ENCODE results near the gene ESRRG.

Gene ESRRG

GRCh38 chr1:216499581-216500272 is 223.5 kb downstream of the ESRRG start:
- Histone ChIP-seq H3K27ac (ENCODE audit: low read depth, low read length) (no peak overlapping the region), H3K9ac (ENCODE audit: low read length in 5 of 5) (no peak overlapping the region), H3K4me1 (ENCODE audit: control insufficient read depth in 5 of 5, insufficient read depth in 5 of 5, low read length in 5 of 5) (no peaks in the 10 kb centered on the region), H3K36me3 (ENCODE audit: control insufficient read depth in 5 of 5, insufficient read depth in 5 of 5, low read length in 5 of 5) (no peaks in the 10 kb centered on the region), H3K9me3 (ENCODE audit: control insufficient read depth in 5 of 5, low read length in 5 of 5) (peaks cover 0 to 1% (median 0%) of the 10 kb centered on the region in 5 donors), H3K27me3 (ENCODE audit: control insufficient read depth in 5 of 5, insufficient read depth in 4 of 5, low read length in 5 of 5) (no peaks in the 10 kb centered on the region), H3K4me3 (ENCODE audit: low read depth in 1 of 5, low read length in 5 of 5) (no peak overlapping the region)

GRCh38 chr1:216498277-216498676 is 225.0 kb downstream of the ESRRG start:
- Histone ChIP-seq H3K36me3 (ENCODE audit: control insufficient read depth in 5 of 5, insufficient read depth in 5 of 5, low read length in 5 of 5) (no peaks in the 10 kb centered on the region), H3K4me1 (ENCODE audit: control insufficient read depth in 5 of 5, insufficient read depth in 5 of 5, low read length in 5 of 5) (no peaks in the 10 kb centered on the region), H3K4me3 (ENCODE audit: low read depth in 1 of 5, low read length in 5 of 5) (no peak overlapping the region), H3K27ac (ENCODE audit: low read depth, low read length) (no peak overlapping the region), H3K9ac (ENCODE audit: low read length in 5 of 5) (no peak overlapping the region), H3K27me3 (ENCODE audit: control insufficient read depth in 5 of 5, insufficient read depth in 4 of 5, low read length in 5 of 5) (no peaks in the 10 kb centered on the region), H3K9me3 (ENCODE audit: control insufficient read depth in 5 of 5, low read length in 5 of 5) (peaks cover 0 to 3% (median 3%) of the 10 kb centered on the region in 5 donors)

- Histone ChIP-seq H3K4me1 (ENCODE audit: control insufficient read depth in 5 of 5, insufficient read depth in 5 of 5, low read length in 5 of 5) (no peaks in the 10 kb centered on the region), H3K9me3 (ENCODE audit: control insufficient read depth in 5 of 5, low read length in 5 of 5) (peaks cover 0 to 4% (median 0%) of the 10 kb centered on the region in 5 donors), H3K4me3 (ENCODE audit: low read depth in 1 of 5, low read length in 5 of 5) (no peak overlapping the region), H3K36me3 (ENCODE audit: control insufficient read depth in 5 of 5, insufficient read depth in 5 of 5, low read length in 5 of 5) (no peaks in the 10 kb centered on the region), H3K9ac (ENCODE audit: low read length in 5 of 5) (no peak overlapping the region), H3K27ac (ENCODE audit: low read depth, low read length) (no peak overlapping the region), H3K27me3 (ENCODE audit: control insufficient read depth in 5 of 5, insufficient read depth in 4 of 5, low read length in 5 of 5) (no peaks in the 10 kb centered on the region)
These were observed 238.2 kb downstream of the ESRRG start for GRCh38 chr1:216485042-216485441.

GRCh38 chr1:216483672-216484401 is 239.4 kb downstream of the ESRRG start:
- H3K9me3 ChIP-seq (ENCODE audit: control insufficient read depth in 5 of 5, low read length in 5 of 5): peaks cover 0 to 4% (median 0%) of the 10 kb centered on the region in 5 donors
- H3K4me3 ChIP-seq (ENCODE audit: low read depth in 1 of 5, low read length in 5 of 5): no peak overlapping the region
- no peaks in the 10 kb centered on the region for H3K27me3 ChIP-seq (ENCODE audit: control insufficient read depth in 5 of 5, insufficient read depth in 4 of 5, low read length in 5 of 5)
- no peak overlapping the region for H3K9ac ChIP-seq (ENCODE audit: low read length in 5 of 5)
- no peak overlapping the region for H3K27ac ChIP-seq (ENCODE audit: low read depth, low read length)
- no peaks in the 10 kb centered on the region for H3K4me1 ChIP-seq (ENCODE audit: control insufficient read depth in 5 of 5, insufficient read depth in 5 of 5, low read length in 5 of 5)
- no peaks in the 10 kb centered on the region for H3K36me3 ChIP-seq (ENCODE audit: control insufficient read depth in 5 of 5, insufficient read depth in 5 of 5, low read length in 5 of 5)

GRCh38 chr1:216482620-216483019 is 240.6 kb downstream of the ESRRG start:
- H3K27ac ChIP-seq (ENCODE audit: low read depth, low read length): no peak overlapping the region
- no peaks in the 10 kb centered on the region for H3K4me1 ChIP-seq (ENCODE audit: control insufficient read depth in 5 of 5, insufficient read depth in 5 of 5, low read length in 5 of 5)
- H3K9me3 ChIP-seq (ENCODE audit: control insufficient read depth in 5 of 5, low read length in 5 of 5): peaks cover 0 to 4% (median 0%) of the 10 kb centered on the region in 5 donors
- H3K36me3 ChIP-seq (ENCODE audit: control insufficient read depth in 5 of 5, insufficient read depth in 5 of 5, low read length in 5 of 5): no peaks in the 10 kb centered on the region
- no peaks in the 10 kb centered on the region for H3K27me3 ChIP-seq (ENCODE audit: control insufficient read depth in 5 of 5, insufficient read depth in 4 of 5, low read length in 5 of 5)
- no peak overlapping the region for H3K9ac ChIP-seq (ENCODE audit: low read length in 5 of 5)
- H3K4me3 ChIP-seq (ENCODE audit: low read depth in 1 of 5, low read length in 5 of 5): no peak overlapping the region

GRCh38 chr1:216478238-216478637 is 245.0 kb downstream of the ESRRG start:
- peaks cover 0 to 4% (median 0%) of the 10 kb centered on the region in 5 donors for H3K4me1 ChIP-seq (ENCODE audit: control insufficient read depth in 5 of 5, insufficient read depth in 5 of 5, low read length in 5 of 5)
- H3K9ac ChIP-seq (ENCODE audit: low read length in 5 of 5): no peak overlapping the region
- no peak overlapping the region for H3K4me3 ChIP-seq (ENCODE audit: low read depth in 1 of 5, low read length in 5 of 5)
- no peaks in the 10 kb centered on the region for H3K9me3 ChIP-seq (ENCODE audit: control insufficient read depth in 5 of 5, low read length in 5 of 5)
- H3K27ac ChIP-seq (ENCODE audit: low read depth, low read length): no peak overlapping the region
- H3K36me3 ChIP-seq (ENCODE audit: control insufficient read depth in 5 of 5, insufficient read depth in 5 of 5, low read length in 5 of 5): no peaks in the 10 kb centered on the region
- no peaks in the 10 kb centered on the region for H3K27me3 ChIP-seq (ENCODE audit: control insufficient read depth in 5 of 5, insufficient read depth in 4 of 5, low read length in 5 of 5)

- Histone ChIP-seq H3K27ac (ENCODE audit: low read depth, low read length) (no peak overlapping the region), H3K9ac (ENCODE audit: low read length in 5 of 5) (no peak overlapping the region), H3K36me3 (ENCODE audit: control insufficient read depth in 5 of 5, insufficient read depth in 5 of 5, low read length in 5 of 5) (no peaks in the 10 kb centered on the region), H3K4me3 (ENCODE audit: low read depth in 1 of 5, low read length in 5 of 5) (no peak overlapping the region), H3K27me3 (ENCODE audit: control insufficient read depth in 5 of 5, insufficient read depth in 4 of 5, low read length in 5 of 5) (no peaks in the 10 kb centered on the region), H3K9me3 (ENCODE audit: control insufficient read depth in 5 of 5, low read length in 5 of 5) (no peaks in the 10 kb centered on the region), H3K4me1 (ENCODE audit: control insufficient read depth in 5 of 5, insufficient read depth in 5 of 5, low read length in 5 of 5) (peaks cover 0 to 4% (median 0%) of the 10 kb centered on the region in 5 donors)
These were observed 246.9 kb downstream of the ESRRG start for GRCh38 chr1:216476341-216476740.

GRCh38 chr1:216475659-216476276 is 247.5 kb downstream of the ESRRG start:
- H3K27ac ChIP-seq (ENCODE audit: low read depth, low read length): no peak overlapping the region
- no peaks in the 10 kb centered on the region for H3K9me3 ChIP-seq (ENCODE audit: control insufficient read depth in 5 of 5, low read length in 5 of 5)
- no peak overlapping the region for H3K4me3 ChIP-seq (ENCODE audit: low read depth in 1 of 5, low read length in 5 of 5)
- peaks cover 0 to 4% (median 0%) of the 10 kb centered on the region in 5 donors for H3K4me1 ChIP-seq (ENCODE audit: control insufficient read depth in 5 of 5, insufficient read depth in 5 of 5, low read length in 5 of 5)
- H3K36me3 ChIP-seq (ENCODE audit: control insufficient read depth in 5 of 5, insufficient read depth in 5 of 5, low read length in 5 of 5): no peaks in the 10 kb centered on the region
- H3K27me3 ChIP-seq (ENCODE audit: control insufficient read depth in 5 of 5, insufficient read depth in 4 of 5, low read length in 5 of 5): no peaks in the 10 kb centered on the region
- no peak overlapping the region for H3K9ac ChIP-seq (ENCODE audit: low read length in 5 of 5)

- Histone ChIP-seq H3K27ac (ENCODE audit: low read depth, low read length) (no peak overlapping the region), H3K36me3 (ENCODE audit: control insufficient read depth in 5 of 5, insufficient read depth in 5 of 5, low read length in 5 of 5) (no peaks in the 10 kb centered on the region)
These were observed 256.9 kb downstream of the ESRRG start for GRCh38 chr1:216466162-216466801.

GRCh38 chr1:216464489-216464888 is 258.7 kb downstream of the ESRRG start:
- Histone ChIP-seq H3K4me1 (ENCODE audit: control insufficient read depth in 5 of 5, insufficient read depth in 5 of 5, low read length in 5 of 5) (peaks cover 0 to 4% (median 0%) of the 10 kb centered on the region in 5 donors), H3K9ac (ENCODE audit: low read length in 5 of 5) (no peak overlapping the region), H3K36me3 (ENCODE audit: control insufficient read depth in 5 of 5, insufficient read depth in 5 of 5, low read length in 5 of 5) (no peaks in the 10 kb centered on the region), H3K9me3 (ENCODE audit: control insufficient read depth in 5 of 5, low read length in 5 of 5) (no peaks in the 10 kb centered on the region), H3K27ac (ENCODE audit: low read depth, low read length) (no peak overlapping the region), H3K4me3 (ENCODE audit: low read depth in 1 of 5, low read length in 5 of 5) (no peak overlapping the region), H3K27me3 (ENCODE audit: control insufficient read depth in 5 of 5, insufficient read depth in 4 of 5, low read length in 5 of 5) (no peaks in the 10 kb centered on the region)

More at GRCh38 chr1:216466162-216466801, 256.9 kb downstream of the ESRRG start:
- Histone ChIP-seq H3K9me3 (ENCODE audit: control insufficient read depth in 5 of 5, low read length in 5 of 5) (no peaks in the 10 kb centered on the region), H3K4me1 (ENCODE audit: control insufficient read depth in 5 of 5, insufficient read depth in 5 of 5, low read length in 5 of 5) (peaks cover 0 to 4% (median 0%) of the 10 kb centered on the region in 5 donors), H3K9ac (ENCODE audit: low read length in 5 of 5) (no peak overlapping the region), H3K27me3 (ENCODE audit: control insufficient read depth in 5 of 5, insufficient read depth in 4 of 5, low read length in 5 of 5) (no peaks in the 10 kb centered on the region), H3K4me3 (ENCODE audit: low read depth in 1 of 5, low read length in 5 of 5) (no peak overlapping the region)
